SH-SY5Y (cell line): ENCODE results near the gene SH2D1A.

Experiments used
- GATA2 ChIP-seq: IDR thresholded peaks from 2 replicates; pipeline ENCODE4 v1.6.1; 2011; ENCODE audit warnings: mild to moderate bottlenecking, low read depth, low read length
- GATA3 ChIP-seq: IDR thresholded peaks from 2 replicates; pipeline ENCODE4 v1.6.1; 2011; ENCODE audit warnings: low read depth, mild to moderate bottlenecking, low read length, moderate library complexity

DNA sequence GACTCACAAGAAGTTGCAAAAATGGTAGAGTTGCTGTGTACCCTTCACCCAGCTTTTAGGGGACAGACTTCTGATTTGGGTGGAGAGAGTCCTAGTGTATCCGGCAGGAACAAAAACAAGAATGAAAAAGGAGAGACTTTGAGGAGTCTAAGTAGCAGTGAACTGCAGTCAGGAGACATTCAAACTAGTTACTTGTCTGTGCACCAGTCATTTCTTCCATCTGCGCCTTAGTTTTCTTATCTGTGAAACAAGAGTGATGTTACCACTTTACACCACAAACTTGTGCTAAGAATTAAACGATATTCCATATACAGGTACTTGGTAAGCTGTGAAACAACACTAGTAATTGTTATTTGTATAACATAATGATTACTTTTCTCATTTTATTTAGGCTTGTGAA, 47.3 kb downstream of the SH2D1A start:
- TF ChIP-seq GATA2 (no peak), GATA3 (no peak)
